Measurements from ENCODE around the gene PCBP3.

- no peak for TF ChIP-seq POLR2A (IDR thresholded peaks at IDR 0.05)
- TF ChIP-seq CTCF (IDR thresholded peaks at IDR 0.05): no peak
These were observed 256.7 kb downstream of the PCBP3 start for GRCh38 chr21:45900034-45900868.
